Activated CD4-positive, alpha-beta T cell treated with anti-CD3 and anti-CD28 coated beads, Interleukin-2, amount 50 U/mL, for 1 hour (primary cell): ENCODE measurements around the gene LBP.
"Not testable (repeated sequence)": the region's sequence is repeated elsewhere in the genome, so short reads cannot be mapped to it uniquely, and the experiment has no call there.

Experiments used
- DNase-seq: peaks from one replicate; pipeline ENCODE4 v3.0.0-alpha.2; 2020

Gene LBP

GRCh38 chr20:38402816-38403215 lies 56.5 kb downstream of the LBP start:
- DNase-seq, result no peak

- DNase-seq, result no peak
Measured at GRCh38 chr20:38404016-38404415, 57.7 kb downstream of the LBP start.

DNA sequence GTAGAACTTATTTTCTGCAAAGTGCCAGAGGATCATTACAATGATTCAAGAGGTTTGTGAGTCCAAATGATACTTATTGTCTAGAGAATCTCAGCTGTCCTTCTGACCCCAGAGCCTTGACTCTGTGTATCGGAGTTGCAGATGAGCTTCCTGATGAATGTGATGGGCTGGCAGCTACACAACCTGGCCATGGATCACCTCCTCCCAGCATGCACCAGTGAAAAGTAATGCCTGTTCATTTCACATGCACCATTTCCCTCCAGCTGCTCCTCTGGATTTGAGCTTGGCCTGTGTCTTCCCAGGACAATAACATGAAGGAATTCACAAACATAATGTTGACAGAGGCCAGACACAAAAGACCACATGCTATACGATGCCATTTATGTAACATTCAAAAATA lies 58.9 kb downstream of the LBP start:
- no peak for DNase-seq

- DNase-seq, result no peak
Measured at GRCh38 chr20:38406476-38406875, 60.2 kb downstream of the LBP start.

GRCh38 chr20:38407321-38407720 lies 61.0 kb downstream of the LBP start:
- no peak for DNase-seq

- DNase-seq, result not testable (repeated sequence)
Measured at GRCh38 chr20:38407822-38408221, 61.5 kb downstream of the LBP start.

GRCh38 chr20:38412877-38413577 lies 66.7 kb downstream of the LBP start:
- DNase-seq, result no peak

GRCh38 chr20:38414769-38415450 lies 68.6 kb downstream of the LBP start:
- DNase-seq, result no peak

GRCh38 chr20:38418509-38419204 lies 72.4 kb downstream of the LBP start:
- no peak for DNase-seq

- no peak for DNase-seq
Measured at GRCh38 chr20:38420388-38421085, 74.3 kb downstream of the LBP start.

- no peak for DNase-seq
Measured at GRCh38 chr20:38421915-38422314, 75.6 kb downstream of the LBP start.

DNA sequence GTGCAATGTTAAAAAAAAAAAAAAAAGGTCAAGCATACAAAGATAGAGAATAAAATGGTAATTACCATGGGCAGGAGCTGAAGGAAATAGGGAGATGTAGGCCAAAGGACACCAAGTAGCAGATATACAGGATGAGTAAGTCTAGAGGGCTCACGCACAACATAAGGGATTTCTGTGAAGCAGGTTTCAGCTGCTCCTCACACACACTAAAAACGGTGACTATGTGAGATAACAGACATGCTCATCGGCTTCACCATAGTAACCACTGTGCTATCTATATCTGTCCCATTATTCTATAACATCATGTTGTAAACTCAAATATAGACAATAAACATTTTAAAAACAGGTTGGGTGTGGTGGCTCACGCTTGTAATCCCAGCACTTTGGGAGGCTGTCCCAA lies 77.3 kb downstream of the LBP start:
- DNase-seq, result no peak

GRCh38 chr20:38424401-38424800 lies 78.1 kb downstream of the LBP start:
- no peak for DNase-seq

- no peak for DNase-seq
Measured at GRCh38 chr20:38426006-38426897, 80.0 kb downstream of the LBP start.
